H1 (cell line): Measurements from ENCODE around the gene POLL. TPM values are rescaled to one million over a fixed set of nuclear protein-coding genes. Genes with fewer than 3 reads are reported as not detected.

Experiments used
- BRCA1 ChIP-seq: IDR thresholded peaks from 2 replicates; pipeline ENCODE4 v1.6.1; 2012; ENCODE audit warnings: low read depth, low read length, improper control_type of control experiment
- CTCF ChIP-seq, 3 experiments: IDR thresholded peaks; 1 replicate in 2 of 3; 2 replicates in 1 of 3; pipeline versions ENCODE4 v1.5.1 to v1.6.1; 2011; ENCODE audit warnings: low read length in 3 of 3, mild to moderate bottlenecking in 3 of 3, inconsistent platforms in 2 of 3, low read depth in 1 of 3, moderate library complexity in 1 of 3; ENCODE audit not compliant: insufficient read depth in 1 of 3; ENCODE audit errors: control extremely low read depth in 1 of 3
- JUND ChIP-seq: IDR thresholded peaks from 2 replicates; pipeline ENCODE4 v1.6.1; 2011; ENCODE audit warnings: mild to moderate bottlenecking, improper control_type of control experiment, low read length
- POLR2AphosphoS5 ChIP-seq: IDR thresholded peaks from 2 replicates; pipeline ENCODE4 v1.6.1; 2011; ENCODE audit warnings: low read depth, low read length
- SP2 ChIP-seq: IDR thresholded peaks from 2 replicates; pipeline ENCODE4 v1.6.1; 2012; ENCODE audit warnings: mild to moderate bottlenecking, low read length, inconsistent platforms
- SP4 ChIP-seq: IDR thresholded peaks from 2 replicates; pipeline ENCODE4 v1.6.1; 2012; ENCODE audit warnings: low read length, inconsistent platforms
- SUZ12 ChIP-seq: fragments of 200-600 bp; sonication (generic); IDR thresholded peaks from 2 replicates; pipeline ENCODE4 v1.6.1; 2012; ENCODE audit warnings: mild to moderate bottlenecking, inconsistent platforms, low read length, moderate library complexity, mixed read lengths
- polyA plus RNA-seq, 7 experiments: library from polyadenylated mRNA; depleted of rRNA in 3 of 7; stranded (reverse) in 5 of 7; unstranded in 2 of 7; fragments of >200 nt in 5 of 7; fragments of 200-250 nt in 2 of 7; gene quantifications; 1 replicate in 5 of 7; 2 replicates in 1 of 7; 4 replicates in 1 of 7; pipeline versions ENCODE4 v1.2.1 to v1.2.3, GENCODE V29; 2011 to 2013; ENCODE audit warnings: missing spikeins in 2 of 7, mixed read lengths in 2 of 7
- total RNA-seq: library from RNA; stranded (reverse); fragmentation: NEBNext Ultra II Directional; extraction: Animal tissue kit (Norgen Biotek cat#: 25700); gene quantifications from 2 replicates; pipeline ENCODE4 v1.2.1, GENCODE V29; 2021

POLL gene
- total and polyA plus RNA-seq, 2 of the 8 experiments (the other 6 are each of a cell fraction or from before 2014, with no cell fraction given) = 26.1 to 45.9 TPM

GRCh38 chr10:101535949-101536348 lies 52.1 kb downstream of the POLL start (continued):
- TF ChIP-seq JUND (no peak), CTCF (IDR thresholded peaks at IDR 0.05; ENCODE audit: control extremely low read depth in 1 of 3, insufficient read depth in 1 of 3, low read depth in 1 of 3, low read length in 3 of 3) (no peak), POLR2AphosphoS5 (no peak), SUZ12 (no peak), BRCA1 (no peak), SP2 (no peak), SP4 (no peak)
